ENCODE data around the gene MAP1B.

Gene MAP1B

DNA sequence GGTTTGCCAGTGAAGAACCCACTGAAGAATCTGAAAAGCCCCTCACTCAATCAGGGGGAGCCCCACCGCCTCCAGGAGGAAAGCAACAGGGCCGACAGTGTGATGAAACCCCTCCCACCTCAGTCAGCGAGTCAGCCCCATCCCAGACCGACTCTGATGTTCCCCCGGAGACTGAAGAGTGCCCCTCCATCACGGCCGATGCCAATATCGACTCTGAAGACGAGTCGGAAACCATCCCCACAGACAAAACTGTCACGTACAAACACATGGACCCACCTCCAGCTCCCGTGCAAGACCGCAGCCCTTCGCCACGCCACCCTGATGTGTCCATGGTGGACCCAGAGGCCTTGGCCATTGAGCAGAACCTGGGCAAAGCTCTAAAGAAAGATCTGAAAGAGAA lies 92.4 kb downstream of the MAP1B start:
- no peak for DNase-seq

DNA sequence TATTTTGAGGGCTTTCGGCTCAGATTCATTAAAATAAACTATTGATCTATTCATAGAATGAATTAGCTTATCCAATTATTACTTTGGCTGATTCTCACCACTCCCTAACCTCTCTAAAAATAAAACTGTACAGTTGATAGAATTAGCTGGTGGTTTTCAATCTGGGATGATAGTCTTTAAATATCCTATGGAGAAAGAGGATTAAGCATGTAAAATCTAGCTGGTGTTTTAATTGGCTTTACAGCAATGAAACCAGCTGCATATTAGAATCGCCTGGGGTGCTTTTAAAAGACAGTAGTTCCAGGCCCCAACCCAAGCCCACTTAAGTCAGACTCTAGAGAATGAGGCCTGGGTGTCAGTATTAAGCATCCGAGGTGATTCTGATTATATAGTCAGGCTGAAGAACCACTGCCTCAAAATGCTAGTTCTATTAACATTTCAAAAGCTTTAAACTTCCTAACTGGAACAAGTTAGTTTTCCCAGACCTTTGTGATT lies 95.1 kb downstream of the MAP1B start:
- no peak for DNase-seq

DNA sequence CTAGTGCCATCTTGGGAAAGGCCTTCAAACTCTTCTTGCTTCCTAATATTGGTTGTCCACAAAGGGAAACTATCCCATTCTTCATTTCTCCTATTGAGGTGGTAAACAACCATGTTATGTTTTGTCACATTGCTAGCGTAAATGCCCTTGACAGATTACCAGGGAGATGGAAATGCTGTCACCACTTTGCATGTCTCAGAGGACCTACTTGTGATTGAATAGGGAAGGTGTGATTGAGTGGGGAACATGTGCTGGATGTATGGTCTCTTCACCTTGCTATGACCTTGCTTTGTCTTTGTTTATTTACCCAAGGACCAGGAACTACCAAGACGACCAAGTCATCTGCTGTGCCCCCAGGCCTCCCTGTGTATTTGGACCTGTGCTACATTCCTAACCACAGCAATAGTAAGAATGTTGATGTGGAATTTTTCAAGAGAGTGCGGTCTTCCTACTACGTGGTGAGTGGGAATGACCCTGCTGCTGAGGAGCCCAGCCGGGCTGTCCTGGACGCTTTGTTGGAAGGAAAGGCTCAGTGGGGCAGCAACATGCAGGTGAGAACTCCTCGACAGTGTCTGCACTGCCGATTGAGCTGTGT lies 96.1 kb downstream of the MAP1B start:
- DNase-seq, result no peak

DNA sequence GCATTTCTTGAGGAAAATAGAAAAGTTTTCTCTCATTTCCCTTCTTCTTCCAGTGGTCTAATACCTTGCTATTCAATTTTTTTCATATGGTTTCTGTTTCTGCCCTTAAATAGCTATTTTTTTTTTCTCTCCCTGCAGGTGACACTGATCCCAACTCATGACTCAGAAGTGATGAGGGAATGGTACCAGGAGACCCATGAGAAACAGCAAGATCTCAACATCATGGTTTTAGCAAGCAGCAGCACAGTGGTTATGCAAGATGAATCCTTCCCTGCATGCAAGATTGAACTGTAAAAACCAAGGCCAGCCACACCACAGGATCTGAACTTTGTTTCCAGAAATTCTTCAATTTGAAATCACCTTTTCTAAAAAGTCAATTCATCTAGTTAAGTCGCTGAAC lies 97.7 kb downstream of the MAP1B start:
- no peak for DNase-seq

DNA sequence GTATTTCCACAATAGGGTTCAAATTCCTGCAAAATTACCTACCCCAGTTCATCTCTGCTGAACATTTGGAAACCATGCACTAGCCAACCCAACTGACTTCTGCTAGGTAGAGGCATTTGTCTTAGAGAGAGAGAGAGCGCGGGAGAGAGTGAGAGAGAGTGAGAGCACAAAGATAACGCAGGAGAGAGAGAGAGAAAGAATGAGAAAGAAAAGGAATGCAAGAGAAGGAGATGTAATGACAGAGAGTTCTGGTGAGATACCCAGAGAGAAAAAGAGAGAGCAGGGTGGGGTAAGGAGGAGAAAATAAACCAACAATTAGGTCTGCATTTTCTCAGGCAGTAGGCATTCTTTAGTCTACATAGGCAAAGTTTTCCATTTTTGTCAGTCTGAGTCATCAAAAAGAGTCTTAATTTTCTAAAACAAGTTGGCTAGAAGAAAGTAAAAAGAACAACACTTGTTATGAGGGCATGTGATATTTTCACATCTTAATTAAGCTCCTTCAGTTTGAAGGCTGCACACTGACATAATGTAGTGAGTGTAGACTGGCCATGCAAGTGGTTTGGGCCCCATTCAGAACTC lies 98.2 kb downstream of the MAP1B start:
- DNase-seq, result no peak

DNA sequence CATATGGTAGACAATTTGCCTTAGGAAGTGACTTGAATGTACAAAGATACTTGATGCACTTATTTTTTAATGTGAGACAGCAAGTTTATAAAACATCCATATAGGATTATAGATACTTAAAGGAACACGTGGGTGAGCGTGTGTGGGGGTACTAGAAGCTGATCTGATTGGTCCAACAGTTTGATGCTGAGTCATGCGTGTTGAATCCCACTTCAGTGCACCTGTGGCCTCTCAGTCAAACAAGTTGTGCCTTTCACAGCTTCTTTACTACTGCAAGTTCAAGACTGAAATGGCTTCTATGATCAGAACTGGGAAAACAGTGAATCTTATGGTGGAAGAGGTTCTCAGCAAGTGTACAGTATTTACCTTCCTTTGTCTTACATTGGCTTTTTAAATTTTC lies 98.9 kb downstream of the MAP1B start:
- DNase-seq, result no peak

DNA sequence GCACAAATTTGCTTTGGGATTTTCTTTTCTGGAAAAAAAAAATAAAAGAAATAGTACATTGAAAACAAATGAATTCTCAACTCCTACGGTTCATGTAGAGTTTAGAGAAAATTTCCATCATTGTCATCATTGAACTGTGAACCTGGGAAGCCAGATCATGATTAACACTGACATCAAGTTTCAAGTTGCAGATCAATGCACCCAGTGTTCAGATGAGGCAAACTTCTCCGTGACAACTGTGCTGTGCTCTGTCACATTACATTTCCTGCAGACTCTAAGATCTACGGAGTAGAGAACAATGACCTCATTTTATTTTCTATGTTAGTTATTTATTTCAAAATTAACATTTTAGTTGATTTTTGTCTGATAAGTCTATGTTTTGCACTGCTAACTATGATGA lies 99.7 kb downstream of the MAP1B start:
- DNase-seq, result no peak

DNA sequence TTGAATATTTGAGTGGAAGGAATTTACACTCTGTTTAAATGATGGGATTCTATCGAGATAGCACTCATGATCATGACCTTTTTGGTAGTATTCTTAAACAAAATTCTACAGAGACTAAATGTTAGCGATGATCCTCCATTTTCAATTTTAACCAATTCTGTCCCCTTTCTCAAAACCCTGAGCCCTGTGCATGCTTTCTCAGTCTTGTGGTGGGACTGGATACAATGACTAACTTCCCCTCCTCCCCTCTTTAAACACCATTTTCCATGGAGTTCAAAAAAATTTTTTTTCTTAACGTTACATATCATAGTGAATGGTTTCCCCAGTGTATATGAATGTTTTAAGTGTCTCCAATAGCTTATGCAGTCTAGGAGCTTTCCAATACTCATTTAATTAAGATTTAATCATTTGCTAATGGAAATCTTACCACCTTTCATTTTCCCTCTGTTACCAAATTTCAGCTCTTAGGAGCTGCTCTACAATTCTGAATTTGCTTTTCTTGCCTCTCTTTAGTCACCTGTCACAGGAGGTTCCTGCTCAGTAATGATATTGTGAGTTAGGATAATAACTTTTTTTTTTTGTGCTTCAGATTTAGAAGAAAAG lies 101.2 kb downstream of the MAP1B start:
- no peak for DNase-seq

DNA sequence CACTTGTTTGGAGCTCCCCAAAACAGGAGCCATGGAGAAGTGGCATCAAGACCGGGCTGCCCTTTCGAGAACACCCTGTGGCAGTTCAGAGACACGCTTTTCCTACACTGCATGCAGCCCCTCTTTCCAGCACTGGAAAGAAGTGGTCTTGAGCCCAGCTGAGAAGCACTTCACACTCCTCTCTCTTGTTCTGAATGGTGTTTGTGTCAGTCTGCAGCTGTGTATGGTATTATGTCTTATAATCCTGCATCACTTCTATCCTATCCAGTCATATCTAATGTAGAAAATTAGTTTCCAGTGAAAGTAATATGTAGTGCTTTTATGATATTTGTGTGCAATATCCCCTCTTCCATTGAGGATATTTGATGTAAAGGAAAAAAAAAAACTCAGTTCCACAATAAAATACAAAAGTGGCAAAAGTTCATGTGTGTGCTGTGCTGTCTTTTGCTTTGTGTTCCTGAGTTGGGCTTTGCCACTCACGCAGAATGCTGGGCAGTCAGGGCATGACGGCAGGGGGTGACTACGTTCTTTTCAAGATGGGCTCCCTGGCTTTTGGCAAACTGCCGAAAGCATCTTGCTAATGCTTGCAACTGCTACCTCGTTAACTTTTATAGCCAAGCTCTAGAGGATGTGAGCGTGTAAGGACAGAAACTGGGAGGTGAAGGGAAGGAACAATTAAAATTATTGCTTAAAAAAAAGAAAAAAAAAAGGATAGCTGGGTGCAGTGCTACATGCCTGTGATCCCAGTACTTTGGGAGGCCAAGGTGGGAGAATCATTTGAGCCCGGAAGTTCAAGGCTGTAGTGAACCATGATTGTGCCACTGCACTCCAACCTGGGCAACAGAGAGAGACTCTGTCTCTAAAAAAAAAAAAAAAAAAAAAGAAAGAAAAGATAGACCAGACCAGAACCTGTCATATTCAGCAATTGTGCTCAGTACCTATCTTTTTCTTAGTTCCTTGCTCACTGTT lies 102.2 kb downstream of the MAP1B start:
- DNase-seq, result no peak

DNA sequence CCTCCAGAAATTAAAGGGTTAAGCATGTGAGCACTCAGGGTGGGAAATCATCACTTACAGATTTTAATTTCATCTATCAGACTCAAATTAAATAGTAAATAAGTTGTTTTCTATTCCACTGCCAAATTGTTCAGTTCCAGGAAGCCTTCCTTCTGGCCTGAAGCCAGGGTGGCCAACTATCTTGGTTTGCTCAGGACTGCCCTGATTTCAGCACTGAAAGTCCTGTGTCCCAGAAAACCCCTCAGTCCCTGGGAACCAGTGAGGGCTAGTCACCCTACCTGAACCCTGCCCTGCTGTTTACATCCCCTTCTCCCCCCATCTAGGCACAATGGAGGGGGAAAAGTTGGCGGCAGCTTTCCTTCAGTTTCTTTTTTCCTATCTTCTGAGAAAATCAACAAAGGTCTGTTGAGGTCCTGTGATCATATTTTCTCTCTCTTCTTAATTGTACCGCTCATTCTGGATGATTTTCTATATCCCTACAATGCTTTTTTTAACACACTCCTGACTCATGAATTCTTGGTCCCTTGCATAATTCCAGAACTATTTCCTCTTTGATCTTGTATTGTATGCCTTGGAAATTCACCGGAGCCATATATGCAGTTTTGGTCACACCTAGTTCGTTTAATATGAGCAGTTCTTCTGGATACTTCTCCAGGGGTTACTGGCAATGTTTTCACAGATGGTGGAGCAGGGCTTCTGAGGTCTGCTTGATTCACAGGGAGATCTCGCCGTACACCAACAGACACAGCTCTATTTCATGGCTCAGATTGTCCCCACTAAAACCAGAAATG lies 103.8 kb downstream of the MAP1B start:
- DNase-seq, result no peak

DNA sequence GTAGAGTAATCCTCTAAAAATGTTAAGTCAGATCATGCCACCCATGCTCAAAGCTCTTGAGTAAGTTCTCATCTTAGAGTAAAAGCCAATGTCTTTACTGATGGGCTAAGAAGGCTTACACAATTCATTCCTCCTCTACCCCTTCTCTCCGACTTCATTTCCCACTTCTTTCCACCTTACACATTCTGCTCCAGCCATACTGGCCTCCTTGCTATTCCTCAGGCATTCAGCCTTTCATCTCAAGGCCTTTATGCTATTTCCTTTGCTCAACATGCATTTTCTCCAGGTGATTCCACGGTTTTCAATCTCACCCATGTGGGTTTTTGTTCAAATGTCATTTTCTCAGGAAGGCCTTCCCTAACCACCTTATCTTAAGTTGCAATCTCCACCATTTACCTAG lies 104.9 kb downstream of the MAP1B start:
- no peak for DNase-seq

DNA sequence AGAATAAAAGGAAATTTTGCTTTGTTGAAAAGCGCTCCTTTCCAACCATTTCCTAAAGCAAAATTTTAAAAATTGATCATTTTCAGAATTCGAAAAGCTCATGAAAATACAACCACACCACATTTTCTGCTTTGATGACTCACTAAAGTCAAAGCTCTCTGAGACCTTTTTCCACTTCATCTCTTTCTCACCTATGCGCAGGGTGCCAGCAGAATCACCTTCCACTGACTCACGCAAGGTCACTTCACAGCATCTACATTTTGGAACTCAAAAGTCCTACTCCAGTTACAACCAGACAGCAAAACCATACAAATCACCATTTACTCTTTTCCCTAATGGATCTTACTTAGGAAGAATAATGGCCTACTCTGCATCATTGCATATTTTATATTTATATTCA lies 106.2 kb downstream of the MAP1B start:
- DNase-seq, result no peak

DNA sequence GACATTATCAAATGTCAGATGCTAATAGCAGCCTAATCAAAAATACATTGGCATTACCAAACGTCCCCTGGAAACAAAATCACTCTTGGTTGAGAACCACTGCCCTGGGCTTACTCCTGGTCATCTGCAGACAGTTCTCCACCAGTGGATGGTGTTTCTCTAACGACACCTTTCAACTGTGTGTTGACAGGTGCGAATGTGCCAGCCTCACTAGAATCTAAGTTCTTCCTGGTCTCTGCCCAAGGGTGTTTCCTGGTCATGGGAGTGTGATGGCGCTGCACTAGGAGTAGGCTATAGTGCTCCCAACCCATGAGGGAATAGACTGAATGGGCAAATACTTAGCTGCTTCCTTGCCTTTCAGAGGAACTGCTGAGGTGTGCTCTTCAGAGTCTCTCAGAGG lies 106.9 kb downstream of the MAP1B start:
- DNase-seq, result no peak

DNA sequence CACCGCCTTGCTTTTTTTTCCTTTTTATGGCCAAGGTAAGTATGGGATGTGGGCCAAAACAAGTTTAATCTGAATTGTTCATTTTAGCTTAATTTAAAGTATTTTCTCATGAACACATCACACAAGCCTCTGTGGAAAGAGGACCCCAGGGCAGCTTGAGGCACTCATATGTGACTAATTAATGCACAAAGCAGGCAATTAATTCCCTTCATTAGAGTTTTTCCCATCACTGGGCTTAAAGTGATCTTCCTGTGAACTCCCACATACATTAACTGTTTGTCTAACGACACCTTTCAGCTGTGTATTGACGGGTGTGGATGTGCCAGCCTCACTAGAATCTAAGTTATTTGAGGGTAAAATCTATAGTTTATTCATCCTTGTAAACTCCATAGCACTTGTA lies 109.5 kb downstream of the MAP1B start:
- no peak for DNase-seq

DNA sequence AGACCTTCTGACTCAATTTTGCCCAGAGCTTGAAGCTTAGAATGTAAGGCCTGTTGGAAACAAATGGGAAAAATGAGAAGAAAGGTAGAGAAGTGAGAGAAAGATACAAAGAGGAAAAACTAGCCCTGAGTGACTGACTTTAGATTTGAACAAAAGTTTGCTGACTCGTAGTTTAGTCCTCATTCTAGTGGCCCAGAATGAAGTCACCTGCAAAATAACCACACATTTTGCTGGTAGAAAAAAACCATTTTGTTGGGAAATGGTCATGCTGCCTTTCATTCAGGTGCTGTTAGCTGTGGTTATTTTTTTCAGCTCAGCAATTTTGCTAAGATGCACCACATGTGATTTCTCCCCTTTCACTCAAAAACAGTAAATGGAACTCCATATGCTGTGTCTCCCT lies 113.8 kb downstream of the MAP1B start:
- DNase-seq, result no peak

DNA sequence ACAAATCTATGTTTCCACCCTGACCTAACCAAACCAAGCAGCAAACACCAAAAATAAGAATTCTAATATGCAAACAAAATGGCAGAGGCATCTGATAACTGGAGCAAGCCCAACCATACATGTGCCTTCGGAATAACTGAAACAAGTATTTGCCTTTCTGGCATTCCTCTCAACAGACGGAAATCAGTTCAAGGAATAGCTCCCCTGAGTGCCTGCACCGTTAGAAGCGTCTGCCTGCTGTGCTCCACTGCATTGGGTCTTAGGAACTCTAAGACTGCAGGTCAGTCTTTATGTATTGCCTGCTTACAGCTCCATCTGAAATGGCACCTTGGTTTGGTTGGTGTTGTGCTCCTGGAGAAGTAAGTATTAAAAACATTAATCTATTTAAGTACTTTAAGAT lies 114.3 kb downstream of the MAP1B start:
- no peak for DNase-seq

DNA sequence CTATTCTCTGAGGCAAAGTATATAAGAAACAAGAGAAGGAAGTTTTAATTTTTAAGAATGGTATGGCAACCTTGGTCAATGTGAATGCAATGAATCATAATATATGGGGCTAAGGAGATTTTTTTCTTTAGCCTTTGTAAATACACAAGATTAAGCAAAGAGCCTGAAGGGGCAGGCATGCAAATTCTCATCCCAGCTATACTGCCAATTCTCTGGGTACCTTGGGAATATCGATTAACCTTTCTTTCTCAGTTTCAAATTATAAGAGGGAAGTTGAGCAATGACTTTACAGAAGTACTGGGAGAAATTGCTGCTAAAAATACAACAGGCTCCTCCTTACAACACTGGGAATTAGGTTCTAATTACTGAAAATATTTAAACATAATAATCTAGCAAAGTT lies 115.2 kb downstream of the MAP1B start:
- no peak for DNase-seq

DNA sequence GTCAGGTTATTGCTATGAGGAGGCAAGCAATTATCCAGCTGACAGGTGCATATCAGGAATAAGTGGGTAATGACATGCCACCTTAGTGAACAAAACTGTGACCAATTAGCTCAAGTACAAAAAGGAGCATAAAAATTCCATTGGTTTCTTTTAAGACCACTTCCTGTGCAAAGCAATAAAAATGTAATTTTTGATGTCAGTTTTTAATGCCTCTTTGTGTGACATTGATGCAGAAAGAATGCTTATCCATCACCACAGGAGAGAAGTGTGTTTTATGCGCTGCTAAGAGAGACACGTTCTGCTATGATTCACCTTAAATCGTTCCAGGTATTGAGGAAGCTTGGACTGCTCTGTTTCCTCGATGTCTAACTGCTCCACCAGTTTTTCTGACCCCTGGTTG lies 116.1 kb downstream of the MAP1B start:
- DNase-seq, result no peak

DNA sequence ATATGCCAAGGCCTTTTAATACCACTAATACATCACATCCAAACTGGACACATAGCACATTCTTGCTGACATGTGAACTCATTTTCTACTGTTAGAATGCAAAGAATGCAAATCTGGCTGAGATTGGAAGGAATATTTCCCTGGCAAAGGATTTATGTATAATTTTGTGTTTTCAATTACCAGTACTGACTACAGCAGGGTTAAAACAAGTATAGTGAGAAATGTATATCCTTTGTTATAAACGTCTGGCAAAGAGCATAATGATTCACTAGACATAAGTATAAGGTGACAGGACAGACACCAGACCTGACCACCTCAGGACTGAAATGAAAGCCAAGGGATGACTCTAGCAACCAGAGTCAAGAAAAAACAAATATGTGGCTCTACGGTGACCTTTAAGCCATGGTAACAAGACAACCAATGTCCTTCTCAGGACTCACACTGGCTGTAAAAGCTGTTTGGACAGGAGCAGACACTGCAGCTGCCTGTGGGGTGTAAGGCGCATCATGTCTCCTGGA lies 117.7 kb downstream of the MAP1B start:
- no peak for DNase-seq

DNA sequence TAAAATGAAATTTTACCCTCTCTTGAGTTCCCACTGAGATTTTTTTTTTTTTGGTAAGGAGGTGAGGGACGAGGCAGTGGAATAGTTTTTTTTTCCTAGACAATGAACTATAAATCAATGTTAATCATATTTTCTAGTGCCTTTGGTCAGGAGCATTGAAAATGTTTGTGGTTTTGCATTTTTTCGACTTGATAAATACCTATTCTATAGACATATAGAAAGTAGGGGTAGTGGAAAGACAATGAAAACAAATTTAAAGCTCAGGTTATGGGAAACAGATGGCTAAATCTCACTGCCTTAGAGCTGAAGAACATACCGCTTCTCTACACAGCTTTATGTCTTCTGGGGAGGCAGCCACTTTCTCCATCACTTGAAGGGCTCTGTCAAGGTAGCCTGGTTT lies 118.5 kb downstream of the MAP1B start:
- DNase-seq, result no peak

DNA sequence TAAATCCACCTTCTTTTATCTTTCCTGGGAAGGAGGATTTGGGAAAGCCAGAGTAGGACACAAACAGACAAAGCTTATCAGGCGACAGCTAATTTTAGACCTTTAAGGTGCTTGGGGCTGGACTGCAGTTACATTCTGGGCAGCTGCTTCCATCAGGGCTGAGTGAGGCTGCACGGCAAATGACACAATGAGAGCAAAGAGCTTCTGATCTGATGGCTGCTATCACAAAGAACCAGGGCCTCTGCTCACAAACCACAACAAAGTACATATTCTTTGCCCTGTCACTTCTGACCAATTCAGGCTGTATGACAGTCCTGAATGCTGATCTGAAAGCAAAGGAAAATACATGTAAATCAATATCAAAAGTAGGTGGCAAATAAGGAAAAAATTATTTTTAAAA lies 119.7 kb downstream of the MAP1B start:
- no peak for DNase-seq

DNA sequence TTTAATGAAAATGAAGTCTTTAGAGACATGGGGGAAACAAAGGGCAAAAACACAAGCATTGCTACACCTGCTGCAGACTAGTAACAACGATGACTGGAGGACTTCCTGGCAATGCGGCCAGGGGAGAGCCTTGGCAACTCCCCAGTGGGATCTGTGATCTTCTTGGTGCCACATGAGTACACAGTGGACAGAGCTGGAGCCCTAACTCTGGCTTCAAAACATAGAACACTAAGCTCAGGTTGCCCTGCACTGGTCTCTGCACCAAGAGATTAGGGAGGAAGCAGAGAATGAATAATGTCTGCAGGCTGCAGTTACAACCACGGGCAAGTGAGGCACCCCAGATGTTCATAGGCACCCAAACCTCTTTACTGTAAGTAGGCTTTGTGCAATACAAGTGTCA lies 121.7 kb downstream of the MAP1B start:
- peak; percentile 4 to 18 for DNase-seq
